AG04449 (cell line): Measurements from ENCODE around the gene SHISA8.

ENCODE experiments used
- CTCF ChIA-PET: fragments of 350-600 bp; formaldehyde crosslinking; extraction: SDS; loops from one replicate; lab custom pipeline; 2021; ENCODE audit warnings: antibody characterized with exemption; lab: Yijun Ruan, JAX
- POLR2A ChIA-PET: fragments of 400-600, 350-600 bp; formaldehyde crosslinking; extraction: SDS; loops from one replicate; lab custom pipeline; 2020; ENCODE audit warnings: antibody characterized with exemption, inconsistent platforms; lab: Yijun Ruan, JAX
- DNase-seq: peaks from one replicate; pipeline ENCODE4 v3.0.0-alpha.2; 2010; ENCODE audit warnings: low read depth, low spot score
- H3K4me3 ChIP-seq: 2 replicates; pipeline ENCODE4 v1.5.1; 2011; ENCODE audit warnings: low read depth, mild to moderate bottlenecking, control low read depth, low read length
- TF ChIP-seq, protein P1 (sequence below): IDR thresholded peaks from one replicate; pipeline ENCODE4 v1.5.1; 2011; ENCODE audit warnings: mild to moderate bottlenecking, moderate library complexity, low read length, control low read depth, inconsistent platforms; ENCODE audit not compliant: insufficient read depth; ENCODE audit errors: missing control alignments

The SHISA8 gene

DNA sequence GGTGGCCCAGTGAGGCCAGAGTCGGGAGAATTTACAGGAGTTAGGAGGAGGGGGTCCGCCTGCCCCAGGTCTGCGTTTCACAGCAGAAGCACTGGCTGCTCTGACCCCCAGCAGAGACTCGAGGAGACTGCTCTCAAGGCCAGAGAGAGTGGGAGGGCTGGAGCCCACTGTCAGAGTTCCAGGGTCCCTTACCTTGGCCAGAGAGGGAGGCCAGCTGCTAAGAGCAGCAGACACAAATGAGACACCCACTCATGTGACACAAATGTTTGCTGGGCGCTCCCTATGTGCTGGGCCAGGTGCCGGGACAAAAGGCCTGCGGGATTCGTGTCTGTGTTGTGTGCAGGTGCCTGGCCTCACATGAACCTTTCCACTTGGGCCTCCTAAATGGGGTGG is 14.5 kb upstream of the SHISA8 start:
- POLR2A ChIA-PET: no interaction called here
- DNase-seq: no peak
- TF ChIP-seq, protein P1, sequence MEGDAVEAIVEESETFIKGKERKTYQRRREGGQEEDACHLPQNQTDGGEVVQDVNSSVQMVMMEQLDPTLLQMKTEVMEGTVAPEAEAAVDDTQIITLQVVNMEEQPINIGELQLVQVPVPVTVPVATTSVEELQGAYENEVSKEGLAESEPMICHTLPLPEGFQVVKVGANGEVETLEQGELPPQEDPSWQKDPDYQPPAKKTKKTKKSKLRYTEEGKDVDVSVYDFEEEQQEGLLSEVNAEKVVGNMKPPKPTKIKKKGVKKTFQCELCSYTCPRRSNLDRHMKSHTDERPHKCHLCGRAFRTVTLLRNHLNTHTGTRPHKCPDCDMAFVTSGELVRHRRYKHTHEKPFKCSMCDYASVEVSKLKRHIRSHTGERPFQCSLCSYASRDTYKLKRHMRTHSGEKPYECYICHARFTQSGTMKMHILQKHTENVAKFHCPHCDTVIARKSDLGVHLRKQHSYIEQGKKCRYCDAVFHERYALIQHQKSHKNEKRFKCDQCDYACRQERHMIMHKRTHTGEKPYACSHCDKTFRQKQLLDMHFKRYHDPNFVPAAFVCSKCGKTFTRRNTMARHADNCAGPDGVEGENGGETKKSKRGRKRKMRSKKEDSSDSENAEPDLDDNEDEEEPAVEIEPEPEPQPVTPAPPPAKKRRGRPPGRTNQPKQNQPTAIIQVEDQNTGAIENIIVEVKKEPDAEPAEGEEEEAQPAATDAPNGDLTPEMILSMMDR: no peak
- CTCF ChIA-PET: interaction anchor here (5.3 kb wide), 1 partner anchor 11 kb away, joined by 51 read pairs; no protein-coding TSS in a partner anchor
- H3K4me3 ChIP-seq: no peak overlapping the region

DNA sequence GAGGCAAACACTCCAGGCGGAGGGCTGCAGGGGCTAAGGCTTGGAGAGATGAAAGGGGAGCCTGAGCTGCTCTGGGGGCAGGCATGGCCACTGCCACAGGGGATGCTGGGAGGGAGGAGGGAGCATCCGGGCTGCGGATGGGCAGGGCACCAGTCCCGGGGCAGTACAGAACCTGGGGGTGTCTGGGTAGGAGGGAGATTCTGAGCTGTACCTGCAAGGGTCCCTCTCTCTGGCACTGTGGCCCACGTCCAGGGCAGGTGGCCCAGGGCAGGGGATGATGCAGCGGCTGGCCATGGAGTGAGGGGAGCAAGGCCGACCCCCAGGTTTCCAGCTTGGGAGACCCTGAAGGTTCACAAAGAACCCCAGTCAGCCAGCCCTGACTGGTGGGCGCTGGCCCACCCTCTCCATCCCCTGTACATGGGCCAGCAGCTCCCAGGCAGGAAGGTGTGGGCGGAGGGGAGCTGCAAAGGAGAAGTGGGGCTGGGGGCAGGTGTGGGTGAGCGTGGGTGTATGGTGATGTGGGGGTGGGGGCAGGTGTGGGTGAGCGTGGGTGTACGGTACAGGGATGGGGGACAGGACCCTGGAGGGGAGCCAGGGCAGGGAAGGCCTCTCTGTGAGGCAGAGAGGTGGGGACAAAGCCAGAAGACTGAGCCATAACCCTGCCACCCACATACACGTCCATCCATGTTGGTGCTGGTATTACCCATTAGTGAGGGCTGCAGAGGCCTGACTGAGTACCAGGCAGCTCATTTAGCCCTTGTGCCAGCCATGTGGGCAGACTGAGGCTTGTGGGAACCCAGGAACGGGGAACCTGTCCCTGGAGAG is 13.9 kb upstream of the SHISA8 start:
- TF ChIP-seq, protein P1: no peak
- DNase-seq: no peak
- CTCF ChIA-PET: interaction anchor here (1.1 to 5.3 kb wide), 3 partner anchors 11 to 231 kb away, joined by 3 to 51 read pairs (median 11); partner anchors contain the start of gene MEI1
- POLR2A ChIA-PET: no interaction called here
- H3K4me3 ChIP-seq: no peak overlapping the region

DNA sequence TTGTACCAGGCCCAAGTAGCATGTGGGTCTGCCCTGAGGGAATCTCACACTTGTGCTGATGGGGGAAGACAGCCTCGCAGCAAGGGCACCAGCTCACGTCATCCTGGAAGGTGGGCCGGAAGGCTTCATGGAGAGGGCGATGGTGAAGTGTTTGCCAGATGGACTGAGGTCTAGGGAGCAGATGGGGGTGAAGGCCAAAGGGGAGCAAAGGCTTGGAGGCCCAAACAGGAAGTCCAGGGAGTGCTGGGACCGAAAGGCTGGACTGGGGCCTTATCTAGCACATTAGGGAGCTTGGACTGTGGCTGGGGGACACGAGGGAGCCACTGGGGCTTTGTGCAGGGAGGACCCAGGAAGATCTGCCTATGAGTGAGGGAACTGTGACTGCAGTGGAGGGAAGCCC is 12.9 kb upstream of the SHISA8 start:
- no peak for DNase-seq
- POLR2A ChIA-PET: no interaction called here
- CTCF ChIA-PET: interaction anchor here (1.1 to 5.3 kb wide), 3 partner anchors 12 to 230 kb away, joined by 3 to 51 read pairs (median 11); partner anchors contain the start of gene MEI1
- TF ChIP-seq, protein P1: no peak
- H3K4me3 ChIP-seq: no peak overlapping the region

DNA sequence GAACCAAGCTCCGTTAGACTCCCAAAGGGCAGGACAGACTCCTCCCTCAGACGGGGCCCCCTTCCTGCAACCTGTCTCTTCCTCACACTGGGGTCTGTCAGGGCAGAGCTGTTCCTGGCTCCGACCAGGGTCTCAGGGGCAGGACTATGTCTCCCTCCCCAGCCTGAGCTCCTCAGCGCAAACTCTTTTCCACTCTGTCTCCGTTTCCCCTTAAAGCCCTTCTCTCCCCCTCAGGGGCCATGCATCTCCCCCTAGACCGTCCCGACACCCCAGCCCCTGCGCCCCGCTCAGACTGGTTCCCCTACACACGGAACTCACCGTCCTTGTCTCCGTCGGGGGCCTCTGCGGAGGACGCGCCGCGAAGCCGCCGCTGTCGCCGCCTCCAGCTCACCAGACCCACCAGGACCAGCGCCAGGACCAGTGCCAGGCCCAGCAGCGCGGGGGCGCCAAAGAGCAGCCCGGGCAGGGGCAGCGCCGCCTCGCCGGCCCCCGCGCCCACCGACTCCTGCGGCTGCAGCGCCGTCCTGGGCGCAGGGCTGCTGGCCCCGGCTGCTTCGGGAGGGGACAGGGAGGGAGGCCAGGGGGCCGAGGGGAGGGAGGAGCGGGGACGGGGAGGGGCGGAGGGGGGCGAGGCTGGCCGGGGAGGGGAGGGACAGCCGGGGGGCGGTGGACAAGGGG is 11.0 kb upstream of the SHISA8 start:
- TF ChIP-seq, protein P1: peak; percentile 79
- ChIA-PET CTCF (interaction anchor here (0.6 to 5.3 kb wide), 28 partner anchors 8 to 229 kb away, joined by 3 to 51 read pairs (median 4); partner anchors contain the start of genes CCDC134, CENPM, SMIM45 and SREBF2), POLR2A (no interaction called here)
- no peak for DNase-seq
- H3K4me3 ChIP-seq: peak overlapping the region; percentile 41

DNA sequence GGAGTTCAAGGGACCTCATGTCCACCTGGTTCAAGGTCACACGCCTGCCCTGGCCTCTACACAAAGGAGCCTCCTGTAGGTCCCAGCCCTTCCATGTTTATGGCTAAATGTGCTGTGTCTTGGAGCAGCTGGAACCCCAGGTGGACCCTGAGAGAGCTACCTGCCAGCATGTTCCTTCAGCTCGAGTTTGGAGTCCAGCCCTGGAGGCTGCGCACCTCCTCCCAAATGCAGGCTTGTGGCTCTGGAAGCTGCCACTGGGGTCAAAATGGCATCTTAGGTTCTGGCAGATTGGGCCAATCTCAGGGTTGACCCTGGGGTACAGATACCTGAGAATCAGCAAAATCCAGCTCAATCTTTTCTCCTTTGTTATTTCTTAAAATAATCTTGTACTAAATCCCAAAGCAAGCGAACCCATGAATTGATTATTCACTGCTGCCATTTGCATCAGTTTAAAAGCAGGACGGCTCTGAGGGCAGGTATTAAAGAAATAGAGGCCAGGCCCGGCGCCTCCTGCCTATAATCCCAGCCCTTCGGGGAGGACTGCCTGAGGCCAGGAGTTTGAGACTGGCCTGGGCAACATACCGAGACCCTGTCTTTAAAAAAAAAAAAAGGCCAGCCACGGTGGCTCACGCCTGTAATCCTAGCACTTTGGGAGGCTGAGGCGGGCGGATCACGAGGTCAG is 8.9 kb upstream of the SHISA8 start:
- no peak overlapping the region for H3K4me3 ChIP-seq
- no peak for DNase-seq
- ChIA-PET CTCF (interaction anchor here (1.0 to 1.9 kb wide), 3 partner anchors 17 to 124 kb away, joined by 3 to 7 read pairs (median 4); no protein-coding TSS in a partner anchor), POLR2A (no interaction called here)
- TF ChIP-seq, protein P1: no peak
